ACC112 (cell line): ENCODE measurements around the gene USP6NL.

Source experiments
- H2AFZ ChIP-seq: fragments of 200-600 bp; sonication (generic); one replicate; pipeline ENCODE4 v1.6.0; 2017; ENCODE audit warnings: antibody characterized with exemption, low read length; ENCODE audit not compliant: unreplicated experiment
- H3K27ac ChIP-seq: fragments of 200-600 bp; sonication (generic); 2 replicates; pipeline ENCODE4 v1.5.1; 2014; ENCODE audit warnings: low read depth, mild to moderate bottlenecking, antibody characterized with exemption, low read length, moderate library complexity
- H3K27me3 ChIP-seq: fragments of 200-600 bp; sonication (generic); 2 replicates; pipeline ENCODE4 v1.6.1; 2014; ENCODE audit warnings: mild to moderate bottlenecking, antibody characterized with exemption, low read length, moderate library complexity, mixed read lengths; ENCODE audit not compliant: insufficient read depth
- H3K36me3 ChIP-seq: fragments of 200-600 bp; sonication (generic); 2 replicates; pipeline ENCODE4 v1.6.1; 2016; ENCODE audit warnings: mild to moderate bottlenecking, antibody characterized with exemption, low read length, moderate library complexity, mixed read lengths; ENCODE audit not compliant: insufficient read depth
- H3K4me1 ChIP-seq: fragments of 200-600 bp; sonication (generic); one replicate; pipeline ENCODE4 v1.6.1; 2016; ENCODE audit warnings: low read length, mixed read lengths; ENCODE audit not compliant: insufficient read depth, unreplicated experiment, control insufficient read depth
- H3K4me3 ChIP-seq: fragments of 200-600 bp; sonication (generic); 2 replicates; pipeline ENCODE4 v1.5.1; 2014; ENCODE audit warnings: mild to moderate bottlenecking, low read depth, low read length
- H3K79me2 ChIP-seq: fragments of 200-600 bp; sonication (generic); one replicate; pipeline ENCODE4 v1.6.0; 2016; ENCODE audit warnings: low read length; ENCODE audit not compliant: control insufficient read depth, unreplicated experiment, insufficient read depth

USP6NL gene

GRCh38 chr10:11611248-11612020 lies at the start of gene USP6NL:
Gene USP6NL (minus strand): TSS chr10:11611650. CDS start chr10:11597634, 14,016 bp downstream.
- Histone ChIP-seq H3K27ac (peak within 1 kb of the TSS; percentile 17; the same call in 1 of the 2 replicates), H2AFZ (peak within 1 kb of the TSS; percentile 96), H3K4me3 (peak within 1 kb of the TSS; percentile 95), H3K27me3 (no peaks in the 10 kb centered on the region), H3K36me3 (no peaks in the 10 kb centered on the region), H3K79me2 (peaks cover 32% of the 10 kb centered on the region), H3K4me1 (peaks cover 13% of the 10 kb centered on the region)

- no peak overlapping the region for H3K4me3 ChIP-seq
- peaks cover 8% of the 10 kb centered on the region for H3K4me1 ChIP-seq
- H3K79me2 ChIP-seq = no peaks in the 10 kb centered on the region
- no peak overlapping the region for H2AFZ ChIP-seq
- peaks cover 1% of the 10 kb centered on the region; the same call in 1 of the 2 replicates for H3K27me3 ChIP-seq
- no peak overlapping the region for H3K27ac ChIP-seq
- H3K36me3 ChIP-seq = no peaks in the 10 kb centered on the region
Measured at GRCh38 chr10:11658801-11659368, 47.4 kb upstream of the USP6NL start.

- H3K36me3 ChIP-seq = no peaks in the 10 kb centered on the region
- H2AFZ ChIP-seq = peak overlapping the region; percentile 76
- no peaks in the 10 kb centered on the region for H3K79me2 ChIP-seq
- peaks cover 6% of the 10 kb centered on the region; the same call in 1 of the 2 replicates for H3K27me3 ChIP-seq
- no peak overlapping the region for H3K27ac ChIP-seq
- no peak overlapping the region for H3K4me3 ChIP-seq
- H3K4me1 ChIP-seq = peaks cover 8% of the 10 kb centered on the region
Measured at GRCh38 chr10:11655836-11656235, 44.4 kb upstream of the USP6NL start.

GRCh38 chr10:11654659-11655058 lies 43.2 kb upstream of the USP6NL start:
- Histone ChIP-seq H3K27ac (no peak overlapping the region), H3K36me3 (no peaks in the 10 kb centered on the region), H3K27me3 (peaks cover 6% of the 10 kb centered on the region; the same call in 1 of the 2 replicates), H2AFZ (no peak overlapping the region), H3K4me3 (no peak overlapping the region), H3K79me2 (no peaks in the 10 kb centered on the region), H3K4me1 (peaks cover 10% of the 10 kb centered on the region)

- Histone ChIP-seq H3K79me2 (no peaks in the 10 kb centered on the region), H2AFZ (no peak overlapping the region), H3K27ac (no peak overlapping the region), H3K27me3 (peaks cover 6% of the 10 kb centered on the region; the same call in 1 of the 2 replicates), H3K4me3 (no peak overlapping the region), H3K36me3 (no peaks in the 10 kb centered on the region), H3K4me1 (peaks cover 15% of the 10 kb centered on the region)
Measured at GRCh38 chr10:11653758-11654471, 42.5 kb upstream of the USP6NL start.

- H2AFZ ChIP-seq = no peak overlapping the region
- H3K27ac ChIP-seq = no peak overlapping the region
- no peak overlapping the region for H3K4me3 ChIP-seq
- H3K27me3 ChIP-seq = no peaks in the 10 kb centered on the region
- H3K36me3 ChIP-seq = no peaks in the 10 kb centered on the region
- peaks cover 9% of the 10 kb centered on the region for H3K4me1 ChIP-seq
- no peaks in the 10 kb centered on the region for H3K79me2 ChIP-seq
Measured at GRCh38 chr10:11647676-11648075, 36.2 kb upstream of the USP6NL start.

GRCh38 chr10:11646450-11646849 lies 35.0 kb upstream of the USP6NL start:
- Histone ChIP-seq H3K4me1 (peaks cover 9% of the 10 kb centered on the region), H3K27me3 (no peaks in the 10 kb centered on the region), H3K4me3 (no peak overlapping the region), H2AFZ (no peak overlapping the region), H3K79me2 (no peaks in the 10 kb centered on the region), H3K27ac (no peak overlapping the region), H3K36me3 (no peaks in the 10 kb centered on the region)

DNA sequence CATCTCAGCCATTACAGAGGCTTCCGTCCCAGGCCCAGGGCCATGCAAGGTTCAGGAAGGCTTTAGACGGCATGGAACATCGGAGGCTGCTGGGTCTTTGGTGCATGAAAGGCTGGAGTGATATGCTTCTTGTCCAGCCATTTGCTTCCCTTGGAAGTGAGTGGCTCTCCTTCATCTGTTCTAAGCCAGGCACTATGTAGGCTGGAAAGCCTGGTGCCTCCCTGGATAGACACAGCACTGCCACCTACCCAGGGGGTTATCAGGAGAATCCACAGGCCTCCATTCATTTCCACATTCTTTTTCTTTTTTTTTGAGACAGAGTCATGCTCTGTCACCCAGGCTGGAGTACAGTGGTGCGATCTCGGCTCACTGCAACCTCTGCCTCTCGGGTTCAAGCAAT lies 31.6 kb upstream of the USP6NL start:
- Histone ChIP-seq H3K79me2 (no peaks in the 10 kb centered on the region), H2AFZ (no peak overlapping the region)

GRCh38 chr10:11642566-11642965 lies 31.1 kb upstream of the USP6NL start:
- Histone ChIP-seq H3K36me3 (no peaks in the 10 kb centered on the region), H3K4me3 (no peak overlapping the region), H3K27ac (no peak overlapping the region), H2AFZ (no peak overlapping the region), H3K4me1 (no peaks in the 10 kb centered on the region), H3K79me2 (no peaks in the 10 kb centered on the region), H3K27me3 (no peaks in the 10 kb centered on the region)

More for the DNA sequence above, 31.6 kb upstream of the USP6NL start:
- no peak overlapping the region for H3K4me3 ChIP-seq
- H3K27ac ChIP-seq = no peak overlapping the region
- no peaks in the 10 kb centered on the region for H3K27me3 ChIP-seq
- no peaks in the 10 kb centered on the region for H3K36me3 ChIP-seq
- H3K4me1 ChIP-seq = peaks cover 2% of the 10 kb centered on the region

GRCh38 chr10:11639849-11640764 lies 28.7 kb upstream of the USP6NL start:
- Histone ChIP-seq H2AFZ (no peak overlapping the region), H3K79me2 (no peaks in the 10 kb centered on the region), H3K27me3 (no peaks in the 10 kb centered on the region)

More at GRCh38 chr10:11639849-11640764, 28.7 kb upstream of the USP6NL start:
- Histone ChIP-seq H3K27ac (no peak overlapping the region), H3K4me3 (no peak overlapping the region), H3K4me1 (no peaks in the 10 kb centered on the region), H3K36me3 (no peaks in the 10 kb centered on the region)
